Suppressor macrophage (primary cell): ENCODE data around the gene HOXA9.

Source experiments
- DNase-seq, 4 experiments: peaks; one replicate each; pipeline ENCODE4 v3.0.0-alpha.2; 2020 to 2022
- total RNA-seq, 17 experiments: gene quantifications; one replicate each; lab custom pipeline; 2026; ENCODE audit warnings: mixed read lengths in 6 of 17, inconsistent platforms in 3 of 17; lab: John Stamatoyannopoulos, UW

Gene HOXA9
- total RNA-seq, result 0 to 0.55 (median 0) reads per million in 17 experiments

GRCh38 chr7:27165089-27165995, at the start of gene HOXA9:
Gene HOXA9 (minus strand): TSS chr7:27165537. CDS start chr7:27165457, 80 bp downstream.
- peak; percentile 76 to 83 (median 80) for DNase-seq

GRCh38 chr7:27214239-27214950, 49.1 kb upstream of the HOXA9 start:
- no peak for DNase-seq

- no peak for DNase-seq
Measured at GRCh38 chr7:27213433-27214238, 48.3 kb upstream of the HOXA9 start.

GRCh38 chr7:27212497-27213432, 47.4 kb upstream of the HOXA9 start:
- no peak for DNase-seq

GRCh38 chr7:27211764-27212204, 46.4 kb upstream of the HOXA9 start:
- no peak for DNase-seq

- no peak for DNase-seq
Measured at GRCh38 chr7:27211084-27211446, 45.7 kb upstream of the HOXA9 start.

GRCh38 chr7:27210441-27211083, 45.2 kb upstream of the HOXA9 start:
- peak; percentile 42 to 77 (median 66) for DNase-seq

GRCh38 chr7:27209933-27210440, 44.6 kb upstream of the HOXA9 start:
- no peak for DNase-seq

GRCh38 chr7:27208998-27209397, 43.7 kb upstream of the HOXA9 start:
- no peak for DNase-seq

- DNase-seq, result no peak
Measured at GRCh38 chr7:27207348-27207985, 42.1 kb upstream of the HOXA9 start.

- DNase-seq, result peak in 1 of 4 experiments; percentile 37
Measured at GRCh38 chr7:27205325-27206280, 40.3 kb upstream of the HOXA9 start.

- peak in 1 of 4 experiments; percentile 50 for DNase-seq
Measured at GRCh38 chr7:27204851-27205322, 39.5 kb upstream of the HOXA9 start.

- DNase-seq, result no peak
Measured at GRCh38 chr7:27203964-27204594, 38.7 kb upstream of the HOXA9 start.

GRCh38 chr7:27203365-27203953, 38.1 kb upstream of the HOXA9 start:
- DNase-seq, result no peak

- DNase-seq, result no peak
Measured at GRCh38 chr7:27202862-27203134, 37.5 kb upstream of the HOXA9 start.

GRCh38 chr7:27202018-27202861, 36.9 kb upstream of the HOXA9 start:
- DNase-seq, result no peak

GRCh38 chr7:27201580-27202017, 36.3 kb upstream of the HOXA9 start:
- no peak for DNase-seq
